Testis (tissue), 3 donors: ENCODE data around the gene SLC9A1. TPM values are rescaled to one million over a fixed set of nuclear protein-coding genes. Genes with fewer than 3 reads are reported as not detected.

Experiments
- DNase-seq: peaks from one replicate; pipeline ENCODE4 v3.0.0-alpha.2; 2019
- H3K27ac ChIP-seq, 2 donors: fragments of 200-600 bp; sonication (generic); one replicate each; pipeline ENCODE4 v1.5.1; 2019
- H3K27me3 ChIP-seq: fragments of 200-600 bp; sonication (generic); one replicate; pipeline ENCODE4 v1.5.1; 2019
- H3K36me3 ChIP-seq: fragments of 200-600 bp; sonication (generic); one replicate; pipeline ENCODE4 v1.5.1; 2017; ENCODE audit warnings: low read depth; ENCODE audit errors: missing control alignments
- H3K4me1 ChIP-seq: fragments of 200-600 bp; sonication (generic); one replicate; pipeline ENCODE4 v1.5.1; 2019
- H3K4me3 ChIP-seq, 2 donors: fragments of 200-600 bp; sonication (generic); one replicate each; pipeline ENCODE4 v1.5.1; 2017 to 2019
- H3K9me3 ChIP-seq: fragments of 200-600 bp; sonication (generic); one replicate; pipeline ENCODE4 v1.5.1; 2017
- CTCF ChIP-seq, 3 experiments: fragments of 450-650 bp in 2 of 3; fragments of 200-600 bp in 1 of 3; sonication (generic) in 1 of 3; IDR thresholded peaks; one replicate each; pipeline ENCODE4 v1.5.1; 2016 to 2019; ENCODE audit warnings: antibody characterized with exemption in 3 of 3, mild to moderate bottlenecking in 2 of 3, moderate library complexity in 1 of 3
- POLR2A ChIP-seq: fragments of 450-650 bp; IDR thresholded peaks from one replicate; pipeline ENCODE4 v1.6.1; 2017; ENCODE audit warnings: antibody characterized with exemption, mild to moderate bottlenecking, moderate library complexity
- WGBS, 2 donors: methylation state at CpG; one replicate each; pipeline ENCODE4 v1.1.5; 2018; 5-methylcytosine and 5-hydroxymethylcytosine counted together
- intact Hi-C: fragments of 100-400 bp; cut with DNase I; formaldehyde crosslinking; loops from one replicate; pipeline ENCODE4 v1.15.1; 2023; ENCODE audit warnings: low total_unique reads
- polyA plus RNA-seq: library from polyadenylated mRNA; stranded (reverse); fragments of 350-450 nt; fragmentation: Illumina TruSeq; extraction: RNeasy Lipid Tissue Mini Kit (QIAGEN cat#74804); gene quantifications from one replicate; pipeline ENCODE4 v1.2.3, GENCODE V29; 2014; ENCODE audit warnings: low read depth, low replicate concordance; ENCODE audit not compliant: insufficient read depth
- total RNA-seq, 2 donors: library from RNA; depleted of rRNA; stranded (reverse); fragments of >200 nt; gene quantifications; one replicate each; pipeline ENCODE4 v1.2.3, GENCODE V29; 2016

Gene SLC9A1
- total and polyA plus RNA-seq, 3 donors from 2014 or later: 16.8 to 33.5 (median 26.4) TPM

GRCh38 chr1:27058966-27059669 is 95.8 kb downstream of the SLC9A1 start:
- Histone ChIP-seq H3K4me3 (no peak overlapping the region), H3K4me1 (peaks cover 6% of the 10 kb centered on the region), H3K9me3 (no peaks in the 10 kb centered on the region), H3K27ac (no peak overlapping the region), H3K27me3 (no peaks in the 10 kb centered on the region), H3K36me3 (no peaks in the 10 kb centered on the region)
- intact Hi-C loops: no loop called here
- DNase-seq: no peak
- TF ChIP-seq CTCF (IDR thresholded peaks at IDR 0.05) (no peak), POLR2A (no peak)
- 74 to 80% methylated on average over 12 of the region's 12 CpGs for WGBS, 2 donors

GRCh38 chr1:27057801-27058625 is 96.9 kb downstream of the SLC9A1 start:
- intact Hi-C loops: no loop called here
- DNase-seq: no peak
- H3K4me1 ChIP-seq: peaks cover 6% of the 10 kb centered on the region
- H3K9me3 ChIP-seq: no peaks in the 10 kb centered on the region
- no peaks in the 10 kb centered on the region for H3K27me3 ChIP-seq
- 53 to 67% methylated on average over 13 of the region's 13 CpGs for WGBS, 2 donors
- peak overlapping the region in 1 of 2 donors; percentile 26 for H3K27ac ChIP-seq
- H3K36me3 ChIP-seq: no peaks in the 10 kb centered on the region
- no peak for TF ChIP-seq CTCF (IDR thresholded peaks at IDR 0.05)
- H3K4me3 ChIP-seq: no peak overlapping the region

- no peak overlapping the region for H3K4me3 ChIP-seq
- no peaks in the 10 kb centered on the region for H3K36me3 ChIP-seq
- no peak for TF ChIP-seq CTCF (IDR thresholded peaks at IDR 0.05)
- no peak for TF ChIP-seq POLR2A
- no peaks in the 10 kb centered on the region for H3K27me3 ChIP-seq
- peaks cover 6% of the 10 kb centered on the region for H3K4me1 ChIP-seq
- 64 to 65% methylated on average over 3 of the region's 3 CpGs for whole genome bisulfite sequencing, 2 donors
- intact Hi-C loops: no loop called here
- no peak for DNase-seq
- H3K27ac ChIP-seq: peak overlapping the region in 1 of 2 donors; percentile 26
- H3K9me3 ChIP-seq: no peaks in the 10 kb centered on the region
These were observed 97.5 kb downstream of the SLC9A1 start for GRCh38 chr1:27057389-27057788.

GRCh38 chr1:27053977-27054753 is 100.8 kb downstream of the SLC9A1 start:
- Histone ChIP-seq H3K27ac (no peak overlapping the region), H3K27me3 (no peaks in the 10 kb centered on the region), H3K9me3 (no peaks in the 10 kb centered on the region), H3K4me1 (peaks cover 6% of the 10 kb centered on the region), H3K4me3 (no peak overlapping the region), H3K36me3 (no peaks in the 10 kb centered on the region)
- 80 to 83% methylated on average over 6 of the region's 6 CpGs for WGBS, 2 donors
- TF ChIP-seq CTCF (IDR thresholded peaks at IDR 0.05): no peak
- intact Hi-C loops: no loop called here
- DNase-seq: no peak
